Measurements from ENCODE around the gene JAGN1. TPM values are rescaled to one million over a fixed set of nuclear protein-coding genes. Genes with fewer than 3 reads are reported as not detected.

JAGN1 gene
- total and polyA plus RNA-seq, 2 of the 8 experiments (the other 6 are each of a cell fraction or from before 2014, with no cell fraction given), result 26.9 to 51.6 TPM

DNA sequence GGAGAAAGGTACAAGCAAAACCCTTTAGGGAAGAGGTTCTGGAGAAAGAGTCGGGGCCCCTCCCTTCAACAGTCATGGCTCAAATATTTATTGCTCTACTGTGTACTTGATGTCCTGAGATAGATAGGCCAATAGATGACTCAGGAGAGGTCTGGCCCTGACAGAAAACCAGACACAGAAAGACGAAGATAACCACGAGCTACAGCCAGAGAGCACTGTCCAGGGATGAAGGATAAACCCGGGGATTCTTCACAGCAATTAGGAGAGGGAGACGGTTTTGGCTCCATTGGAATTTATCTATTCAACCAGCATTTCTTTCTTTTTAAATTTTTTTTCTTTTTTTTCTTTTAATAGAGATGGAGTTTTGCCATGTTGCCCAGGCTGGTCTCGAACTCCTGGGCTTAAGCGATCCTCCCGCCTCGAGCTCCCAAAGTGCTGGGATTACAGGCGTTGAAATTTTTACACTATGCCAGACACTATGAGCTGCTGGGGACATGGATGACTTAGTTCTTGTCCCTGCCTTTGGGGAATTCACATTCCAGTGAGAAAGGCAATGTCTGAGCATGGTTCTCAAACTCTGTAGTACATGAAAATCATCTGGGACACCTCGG is 5.8 kb upstream of the JAGN1 start (continued):
- TF ChIP-seq, protein P1, sequence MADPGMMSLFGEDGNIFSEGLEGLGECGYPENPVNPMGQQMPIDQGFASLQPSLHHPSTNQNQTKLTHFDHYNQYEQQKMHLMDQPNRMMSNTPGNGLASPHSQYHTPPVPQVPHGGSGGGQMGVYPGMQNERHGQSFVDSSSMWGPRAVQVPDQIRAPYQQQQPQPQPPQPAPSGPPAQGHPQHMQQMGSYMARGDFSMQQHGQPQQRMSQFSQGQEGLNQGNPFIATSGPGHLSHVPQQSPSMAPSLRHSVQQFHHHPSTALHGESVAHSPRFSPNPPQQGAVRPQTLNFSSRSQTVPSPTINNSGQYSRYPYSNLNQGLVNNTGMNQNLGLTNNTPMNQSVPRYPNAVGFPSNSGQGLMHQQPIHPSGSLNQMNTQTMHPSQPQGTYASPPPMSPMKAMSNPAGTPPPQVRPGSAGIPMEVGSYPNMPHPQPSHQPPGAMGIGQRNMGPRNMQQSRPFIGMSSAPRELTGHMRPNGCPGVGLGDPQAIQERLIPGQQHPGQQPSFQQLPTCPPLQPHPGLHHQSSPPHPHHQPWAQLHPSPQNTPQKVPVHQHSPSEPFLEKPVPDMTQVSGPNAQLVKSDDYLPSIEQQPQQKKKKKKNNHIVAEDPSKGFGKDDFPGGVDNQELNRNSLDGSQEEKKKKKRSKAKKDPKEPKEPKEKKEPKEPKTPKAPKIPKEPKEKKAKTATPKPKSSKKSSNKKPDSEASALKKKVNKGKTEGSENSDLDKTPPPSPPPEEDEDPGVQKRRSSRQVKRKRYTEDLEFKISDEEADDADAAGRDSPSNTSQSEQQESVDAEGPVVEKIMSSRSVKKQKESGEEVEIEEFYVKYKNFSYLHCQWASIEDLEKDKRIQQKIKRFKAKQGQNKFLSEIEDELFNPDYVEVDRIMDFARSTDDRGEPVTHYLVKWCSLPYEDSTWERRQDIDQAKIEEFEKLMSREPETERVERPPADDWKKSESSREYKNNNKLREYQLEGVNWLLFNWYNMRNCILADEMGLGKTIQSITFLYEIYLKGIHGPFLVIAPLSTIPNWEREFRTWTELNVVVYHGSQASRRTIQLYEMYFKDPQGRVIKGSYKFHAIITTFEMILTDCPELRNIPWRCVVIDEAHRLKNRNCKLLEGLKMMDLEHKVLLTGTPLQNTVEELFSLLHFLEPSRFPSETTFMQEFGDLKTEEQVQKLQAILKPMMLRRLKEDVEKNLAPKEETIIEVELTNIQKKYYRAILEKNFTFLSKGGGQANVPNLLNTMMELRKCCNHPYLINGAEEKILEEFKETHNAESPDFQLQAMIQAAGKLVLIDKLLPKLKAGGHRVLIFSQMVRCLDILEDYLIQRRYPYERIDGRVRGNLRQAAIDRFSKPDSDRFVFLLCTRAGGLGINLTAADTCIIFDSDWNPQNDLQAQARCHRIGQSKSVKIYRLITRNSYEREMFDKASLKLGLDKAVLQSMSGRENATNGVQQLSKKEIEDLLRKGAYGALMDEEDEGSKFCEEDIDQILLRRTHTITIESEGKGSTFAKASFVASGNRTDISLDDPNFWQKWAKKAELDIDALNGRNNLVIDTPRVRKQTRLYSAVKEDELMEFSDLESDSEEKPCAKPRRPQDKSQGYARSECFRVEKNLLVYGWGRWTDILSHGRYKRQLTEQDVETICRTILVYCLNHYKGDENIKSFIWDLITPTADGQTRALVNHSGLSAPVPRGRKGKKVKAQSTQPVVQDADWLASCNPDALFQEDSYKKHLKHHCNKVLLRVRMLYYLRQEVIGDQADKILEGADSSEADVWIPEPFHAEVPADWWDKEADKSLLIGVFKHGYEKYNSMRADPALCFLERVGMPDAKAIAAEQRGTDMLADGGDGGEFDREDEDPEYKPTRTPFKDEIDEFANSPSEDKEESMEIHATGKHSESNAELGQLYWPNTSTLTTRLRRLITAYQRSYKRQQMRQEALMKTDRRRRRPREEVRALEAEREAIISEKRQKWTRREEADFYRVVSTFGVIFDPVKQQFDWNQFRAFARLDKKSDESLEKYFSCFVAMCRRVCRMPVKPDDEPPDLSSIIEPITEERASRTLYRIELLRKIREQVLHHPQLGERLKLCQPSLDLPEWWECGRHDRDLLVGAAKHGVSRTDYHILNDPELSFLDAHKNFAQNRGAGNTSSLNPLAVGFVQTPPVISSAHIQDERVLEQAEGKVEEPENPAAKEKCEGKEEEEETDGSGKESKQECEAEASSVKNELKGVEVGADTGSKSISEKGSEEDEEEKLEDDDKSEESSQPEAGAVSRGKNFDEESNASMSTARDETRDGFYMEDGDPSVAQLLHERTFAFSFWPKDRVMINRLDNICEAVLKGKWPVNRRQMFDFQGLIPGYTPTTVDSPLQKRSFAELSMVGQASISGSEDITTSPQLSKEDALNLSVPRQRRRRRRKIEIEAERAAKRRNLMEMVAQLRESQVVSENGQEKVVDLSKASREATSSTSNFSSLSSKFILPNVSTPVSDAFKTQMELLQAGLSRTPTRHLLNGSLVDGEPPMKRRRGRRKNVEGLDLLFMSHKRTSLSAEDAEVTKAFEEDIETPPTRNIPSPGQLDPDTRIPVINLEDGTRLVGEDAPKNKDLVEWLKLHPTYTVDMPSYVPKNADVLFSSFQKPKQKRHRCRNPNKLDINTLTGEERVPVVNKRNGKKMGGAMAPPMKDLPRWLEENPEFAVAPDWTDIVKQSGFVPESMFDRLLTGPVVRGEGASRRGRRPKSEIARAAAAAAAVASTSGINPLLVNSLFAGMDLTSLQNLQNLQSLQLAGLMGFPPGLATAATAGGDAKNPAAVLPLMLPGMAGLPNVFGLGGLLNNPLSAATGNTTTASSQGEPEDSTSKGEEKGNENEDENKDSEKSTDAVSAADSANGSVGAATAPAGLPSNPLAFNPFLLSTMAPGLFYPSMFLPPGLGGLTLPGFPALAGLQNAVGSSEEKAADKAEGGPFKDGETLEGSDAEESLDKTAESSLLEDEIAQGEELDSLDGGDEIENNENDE (IDR thresholded peaks at IDR 0.05; ENCODE audit: insufficient replicate concordance, low read length), result no peak
- TF ChIP-seq PHF8 (conservative IDR thresholded peaks at IDR 0.05; ENCODE audit: low read depth, low read length), result no peak
- TF ChIP-seq SAP30 (IDR thresholded peaks at IDR 0.05; ENCODE audit: insufficient read depth, insufficient replicate concordance, low read length), result no peak
- no peak for TF ChIP-seq NRF1 (IDR thresholded peaks at IDR 0.05; ENCODE audit: low read depth, low read length)
